Small intestine (tissue), 7 donors: ENCODE measurements around the gene RXFP2. TPM values are rescaled to one million over a fixed set of nuclear protein-coding genes. Genes with fewer than 3 reads are reported as not detected.

Source experiments
- DNase-seq, 2 donors: peaks; one replicate each; pipeline versions ENCODE4 v3.0.0 to v3.0.0-alpha.2; 2013
- FAIRE-seq: peaks from 2 replicates; lab custom pipeline; 2012; peaks lifted over from hg19 to GRCh38; lab: Jason Lieb, UNC
- H3K27ac ChIP-seq, 3 donors: one replicate each; pipeline ENCODE4 v1.5.1; 2013; ENCODE audit warnings: low read length in 2 of 3, mild to moderate bottlenecking in 2 of 3, control low read depth in 1 of 3, inconsistent platforms in 1 of 3, low read depth in 1 of 3, moderate library complexity in 1 of 3
- H3K27me3 ChIP-seq, 3 donors: one replicate each; pipeline ENCODE4 v1.6.1; 2013; ENCODE audit warnings: low read length in 3 of 3, inconsistent platforms in 1 of 3; ENCODE audit not compliant: control insufficient read depth in 3 of 3, insufficient read depth in 3 of 3
- H3K36me3 ChIP-seq, 3 donors: one replicate each; pipeline ENCODE4 v1.6.1; 2013; ENCODE audit warnings: low read length in 3 of 3, inconsistent platforms in 1 of 3, low read depth in 1 of 3, mild to moderate bottlenecking in 1 of 3, moderate library complexity in 1 of 3; ENCODE audit not compliant: control insufficient read depth in 3 of 3, insufficient read depth in 2 of 3
- H3K4me1 ChIP-seq, 3 donors: one replicate each; pipeline ENCODE4 v1.6.1; 2013; ENCODE audit warnings: low read length in 2 of 3, inconsistent platforms in 1 of 3, low read depth in 1 of 3, mild to moderate bottlenecking in 1 of 3, moderate library complexity in 1 of 3; ENCODE audit not compliant: control insufficient read depth in 3 of 3, insufficient read depth in 2 of 3
- H3K4me3 ChIP-seq, 3 donors: one replicate each; pipeline ENCODE4 v1.5.1; 2013; ENCODE audit warnings: low read length in 3 of 3, control low read depth in 1 of 3, inconsistent platforms in 1 of 3, low read depth in 1 of 3, mild to moderate bottlenecking in 1 of 3, moderate library complexity in 1 of 3
- H3K9me3 ChIP-seq, 2 donors: one replicate each; pipeline ENCODE4 v1.6.1; 2013; ENCODE audit warnings: low read depth in 1 of 2, low read length in 1 of 2; ENCODE audit not compliant: control insufficient read depth in 2 of 2, insufficient read depth in 1 of 2
- WGBS, 3 donors: extraction: QIAGEN DNeasy Blood & Tissue Kit; methylation state at CpG; one replicate each; pipeline ENCODE4 v1.1.7; 2013; 5-methylcytosine and 5-hydroxymethylcytosine counted together
- polyA plus RNA-seq, 4 donors: library from polyadenylated mRNA; stranded (reverse) in 3 of 4; unstranded in 1 of 4; fragments of 200-250 nt in 3 of 4; fragments of 120-200 nt in 1 of 4; gene quantifications; one replicate each; pipeline versions ENCODE4 v1.2.1 to v1.2.3, GENCODE V29; 2013
- donor health status: healthy with polysubstance abuse.
- donor health status: control.
- donor health status: control.
- donor health status: Bipolar disorder and iron deficiency.
- donor health status: healthy.

RXFP2 gene
- polyA plus RNA-seq, 4 donors: not detected

GRCh38 chr13:31755803-31756212 is 16.5 kb downstream of the RXFP2 start:
- no peaks in the 10 kb centered on the region for H3K4me1 ChIP-seq
- FAIRE-seq: no peak
- 82 to 90% (median 89%) methylated on average over 5 of the region's 5 CpGs for WGBS, 3 donors
- H3K27me3 ChIP-seq: peaks cover 0 to 4% (median 0%) of the 10 kb centered on the region in 3 donors
- no peak for DNase-seq
- H3K9me3 ChIP-seq: no peaks in the 10 kb centered on the region
- no peaks in the 10 kb centered on the region for H3K36me3 ChIP-seq
- H3K4me3 ChIP-seq: no peak overlapping the region
- H3K27ac ChIP-seq: no peak overlapping the region

GRCh38 chr13:31756346-31756745 is 17.0 kb downstream of the RXFP2 start:
- Histone ChIP-seq H3K9me3 (no peaks in the 10 kb centered on the region), H3K4me3 (no peak overlapping the region), H3K27me3 (peaks cover 0 to 4% (median 0%) of the 10 kb centered on the region in 3 donors), H3K27ac (no peak overlapping the region), H3K36me3 (no peaks in the 10 kb centered on the region), H3K4me1 (no peaks in the 10 kb centered on the region)
- 68 to 86% (median 74%) methylated on average over 4 of the region's 4 CpGs for WGBS, 3 donors
- DNase-seq (no peak), FAIRE-seq (no peak)

- 69 to 86% (median 71%) methylated on average over 2 of the region's 2 CpGs for WGBS, 3 donors
- Histone ChIP-seq H3K27ac (no peak overlapping the region), H3K36me3 (no peaks in the 10 kb centered on the region), H3K9me3 (no peaks in the 10 kb centered on the region), H3K27me3 (peaks cover 0 to 2% (median 0%) of the 10 kb centered on the region in 3 donors), H3K4me3 (no peak overlapping the region), H3K4me1 (no peaks in the 10 kb centered on the region)
- DNase-seq: no peak
- FAIRE-seq: no peak
Observed at GRCh38 chr13:31761951-31762350, 22.6 kb downstream of the RXFP2 start.

GRCh38 chr13:31764556-31764955 is 25.2 kb downstream of the RXFP2 start:
- FAIRE-seq (no peak), DNase-seq (no peak)
- Histone ChIP-seq H3K9me3 (no peaks in the 10 kb centered on the region), H3K36me3 (no peaks in the 10 kb centered on the region), H3K4me1 (no peaks in the 10 kb centered on the region), H3K27me3 (peaks cover 0 to 2% (median 0%) of the 10 kb centered on the region in 3 donors), H3K27ac (no peak overlapping the region), H3K4me3 (no peak overlapping the region)
- 85 to 86% (median 85%) methylated on average over 2 of the region's 2 CpGs for WGBS, 3 donors

- DNase-seq: no peak
- H3K36me3 ChIP-seq: no peaks in the 10 kb centered on the region
- H3K27ac ChIP-seq: no peak overlapping the region
- H3K4me3 ChIP-seq: no peak overlapping the region
- H3K9me3 ChIP-seq: no peaks in the 10 kb centered on the region
- H3K27me3 ChIP-seq: peaks cover 0 to 2% (median 0%) of the 10 kb centered on the region in 3 donors
- FAIRE-seq: no peak
- no peaks in the 10 kb centered on the region for H3K4me1 ChIP-seq
- 49 to 60% (median 53%) methylated on average over 2 of the region's 2 CpGs for WGBS, 3 donors
Observed at GRCh38 chr13:31765138-31765785, 25.9 kb downstream of the RXFP2 start.

GRCh38 chr13:31767175-31767900 is 28.0 kb downstream of the RXFP2 start:
- Histone ChIP-seq H3K4me3 (no peak overlapping the region), H3K27me3 (peaks cover 0 to 2% (median 0%) of the 10 kb centered on the region in 3 donors), H3K27ac (no peak overlapping the region), H3K36me3 (no peaks in the 10 kb centered on the region), H3K9me3 (no peaks in the 10 kb centered on the region), H3K4me1 (no peaks in the 10 kb centered on the region)
- WGBS, 3 donors: 56 to 71% (median 59%) methylated on average over 4 of the region's 4 CpGs
- FAIRE-seq: no peak
- DNase-seq: no peak

GRCh38 chr13:31768351-31768750 is 29.0 kb downstream of the RXFP2 start:
- WGBS, 3 donors: 23 to 48% (median 27%) methylated on average over 1 of the region's 1 CpG
- no peak overlapping the region for H3K4me3 ChIP-seq
- H3K4me1 ChIP-seq: no peaks in the 10 kb centered on the region
- H3K9me3 ChIP-seq: no peaks in the 10 kb centered on the region
- H3K27ac ChIP-seq: no peak overlapping the region
- no peaks in the 10 kb centered on the region for H3K36me3 ChIP-seq
- H3K27me3 ChIP-seq: peaks cover 0 to 2% (median 0%) of the 10 kb centered on the region in 3 donors
- DNase-seq (no peak), FAIRE-seq (no peak)

- FAIRE-seq (no peak), DNase-seq (no peak)
- H3K4me3 ChIP-seq: no peak overlapping the region
- peaks cover 0 to 2% (median 0%) of the 10 kb centered on the region in 3 donors for H3K27me3 ChIP-seq
- no peaks in the 10 kb centered on the region for H3K9me3 ChIP-seq
- H3K27ac ChIP-seq: no peak overlapping the region
- H3K36me3 ChIP-seq: no peaks in the 10 kb centered on the region
- no peaks in the 10 kb centered on the region for H3K4me1 ChIP-seq
- WGBS, 3 donors: 91 to 92% (median 92%) methylated on average over 4 of the region's 4 CpGs
Observed at GRCh38 chr13:31769575-31769974, 30.2 kb downstream of the RXFP2 start.
